HK-2 (cell line): ENCODE results near the gene PMPCA.

ENCODE experiments used
- DNase-seq: peaks from one replicate; pipeline ENCODE4 v3.0.0-alpha.2; 2018; ENCODE audit not compliant: unreplicated experiment

Gene PMPCA, protein sequence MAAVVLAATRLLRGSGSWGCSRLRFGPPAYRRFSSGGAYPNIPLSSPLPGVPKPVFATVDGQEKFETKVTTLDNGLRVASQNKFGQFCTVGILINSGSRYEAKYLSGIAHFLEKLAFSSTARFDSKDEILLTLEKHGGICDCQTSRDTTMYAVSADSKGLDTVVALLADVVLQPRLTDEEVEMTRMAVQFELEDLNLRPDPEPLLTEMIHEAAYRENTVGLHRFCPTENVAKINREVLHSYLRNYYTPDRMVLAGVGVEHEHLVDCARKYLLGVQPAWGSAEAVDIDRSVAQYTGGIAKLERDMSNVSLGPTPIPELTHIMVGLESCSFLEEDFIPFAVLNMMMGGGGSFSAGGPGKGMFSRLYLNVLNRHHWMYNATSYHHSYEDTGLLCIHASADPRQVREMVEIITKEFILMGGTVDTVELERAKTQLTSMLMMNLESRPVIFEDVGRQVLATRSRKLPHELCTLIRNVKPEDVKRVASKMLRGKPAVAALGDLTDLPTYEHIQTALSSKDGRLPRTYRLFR

GRCh38 chr9:136410500-136411287, at the start of gene PMPCA, which contains the start of gene ENTR1:
Gene PMPCA (plus strand): TSS chr9:136410658. CDS start chr9:136410669, 11 bp downstream.
Gene ENTR1 (minus strand): TSS chr9:136410614. CDS start chr9:136410397, 217 bp downstream.
- DNase-seq = peak; percentile 92

GRCh38 chr9:136361047-136361753, 49.3 kb upstream of the PMPCA start:
- DNase-seq = no peak

DNA sequence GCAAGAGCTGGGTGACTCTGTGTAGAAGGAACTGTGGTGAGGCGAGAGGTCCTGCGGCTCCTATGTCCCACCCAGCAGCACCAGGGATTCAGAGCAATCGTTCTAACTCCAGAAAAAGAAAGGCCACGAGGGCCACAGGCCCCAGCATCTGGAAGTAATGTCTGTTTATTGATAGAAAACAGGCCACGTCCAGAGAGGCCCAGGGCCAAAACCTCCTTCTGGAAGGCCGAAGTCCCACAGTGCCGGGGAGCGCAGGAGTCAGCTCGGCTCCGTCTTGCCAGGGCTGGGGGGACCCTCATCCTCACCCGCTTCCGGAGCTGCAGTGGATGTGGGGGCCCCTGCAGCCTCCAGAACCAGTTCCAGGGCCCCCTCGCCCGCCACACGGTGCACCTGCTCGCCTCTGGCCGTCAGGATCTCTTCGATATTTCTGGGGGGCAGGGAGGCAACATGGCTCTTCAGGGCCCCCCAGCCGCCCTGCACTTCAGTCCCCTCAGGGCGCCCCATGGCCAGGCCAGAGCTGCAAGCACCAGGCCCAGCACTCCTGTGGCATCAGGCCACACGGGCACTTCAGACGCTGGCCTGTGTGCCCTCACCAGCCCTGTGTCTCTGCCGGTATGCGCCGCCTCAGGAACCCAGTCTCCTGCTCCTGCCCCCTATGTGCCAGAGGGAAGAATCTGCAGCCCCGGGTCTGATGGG, 48.6 kb upstream of the PMPCA start:
- DNase-seq = no peak

- no peak for DNase-seq
Observed at GRCh38 chr9:136362450-136362784, 48.0 kb upstream of the PMPCA start.

DNA sequence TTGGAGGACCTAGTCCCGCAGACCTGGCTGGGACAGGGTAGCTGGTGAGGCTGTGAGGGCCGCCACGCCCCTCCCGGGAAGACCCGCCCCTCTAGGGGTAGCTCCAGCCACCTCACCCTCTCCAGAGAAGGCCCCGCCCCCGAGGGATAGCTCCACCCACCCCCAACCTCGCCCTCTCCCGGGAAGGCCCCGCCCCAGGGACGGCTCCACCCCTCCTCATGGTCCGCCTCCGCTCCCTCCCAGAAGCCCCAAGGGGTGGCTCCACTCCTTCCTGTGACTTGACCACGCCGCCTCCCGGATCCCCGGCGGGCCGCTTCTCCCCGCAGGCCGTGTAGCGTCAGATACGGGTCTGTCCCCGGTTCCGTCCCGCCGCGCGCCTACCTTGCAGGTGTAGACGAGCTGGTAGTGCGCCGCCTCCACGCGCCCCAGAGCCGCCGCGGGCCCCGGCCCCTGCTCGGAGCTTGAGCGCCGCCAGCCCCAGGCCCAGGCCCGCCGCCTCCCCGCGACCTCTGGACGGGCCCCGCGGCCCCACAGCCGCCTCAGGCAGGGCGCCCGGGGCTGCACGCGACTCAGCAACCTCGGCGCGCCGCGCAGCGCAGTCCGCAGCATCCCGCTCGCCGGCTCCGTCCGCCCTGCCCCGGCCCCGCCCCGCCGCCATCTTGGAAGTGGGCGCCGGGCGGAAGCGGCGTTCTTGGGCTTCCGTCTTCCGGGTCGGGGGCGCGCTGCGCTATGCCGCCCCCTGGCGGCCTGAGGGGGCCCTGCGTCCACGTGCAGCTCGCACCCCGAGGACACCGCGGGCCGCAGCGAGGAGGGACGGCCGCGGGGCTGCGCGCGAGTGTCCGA, 47.1 kb upstream of the PMPCA start, which contains the start of gene DNLZ:
Gene DNLZ, minus strand, starts transcription at position 639 of the 843 bp plus-strand sequence. Its CDS starts 30 bp downstream, at position 609.
- DNase-seq = peak; percentile 99

DNA sequence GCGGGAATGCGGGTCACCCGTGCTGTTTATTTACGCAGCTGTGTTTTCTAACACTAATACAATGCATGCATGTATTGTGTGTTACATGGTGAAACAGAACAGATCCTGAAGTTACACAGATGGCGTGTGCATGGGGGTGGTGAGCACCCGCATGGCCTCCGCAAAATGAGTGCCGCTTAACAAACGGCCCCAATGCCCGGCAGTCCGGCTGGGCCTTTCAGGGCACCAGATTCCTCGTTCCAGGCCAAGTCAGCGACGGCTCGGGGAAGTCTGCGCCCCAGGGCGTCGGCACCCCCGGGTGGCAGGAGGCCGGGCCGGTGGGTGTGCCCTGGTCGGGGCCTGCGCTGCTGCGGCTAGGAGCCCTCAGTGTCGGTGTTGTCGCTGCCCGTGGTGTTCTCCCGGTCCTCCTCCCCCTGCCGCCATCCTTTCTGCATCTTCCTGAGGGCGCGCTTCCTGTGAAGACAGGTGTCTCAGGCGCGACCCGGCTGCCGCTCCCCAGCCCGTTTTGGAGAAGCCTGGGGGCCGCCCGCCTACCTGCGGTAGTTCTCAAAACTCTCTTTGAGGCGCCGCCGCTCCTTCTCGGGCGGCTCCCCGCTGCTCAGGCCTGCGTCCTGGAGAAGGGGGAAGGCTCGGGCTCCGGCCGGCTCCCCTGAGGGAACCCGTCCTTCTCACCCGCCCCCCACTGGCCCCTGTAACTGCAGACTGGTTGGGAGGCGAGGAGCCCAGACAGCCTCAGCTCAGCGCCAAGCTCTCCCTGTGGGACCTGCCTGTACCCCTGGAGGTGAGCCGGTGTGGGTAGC, 46.3 kb upstream of the PMPCA start:
- DNase-seq = no peak

GRCh38 chr9:136364942-136365774, 45.3 kb upstream of the PMPCA start:
- no peak for DNase-seq

DNA sequence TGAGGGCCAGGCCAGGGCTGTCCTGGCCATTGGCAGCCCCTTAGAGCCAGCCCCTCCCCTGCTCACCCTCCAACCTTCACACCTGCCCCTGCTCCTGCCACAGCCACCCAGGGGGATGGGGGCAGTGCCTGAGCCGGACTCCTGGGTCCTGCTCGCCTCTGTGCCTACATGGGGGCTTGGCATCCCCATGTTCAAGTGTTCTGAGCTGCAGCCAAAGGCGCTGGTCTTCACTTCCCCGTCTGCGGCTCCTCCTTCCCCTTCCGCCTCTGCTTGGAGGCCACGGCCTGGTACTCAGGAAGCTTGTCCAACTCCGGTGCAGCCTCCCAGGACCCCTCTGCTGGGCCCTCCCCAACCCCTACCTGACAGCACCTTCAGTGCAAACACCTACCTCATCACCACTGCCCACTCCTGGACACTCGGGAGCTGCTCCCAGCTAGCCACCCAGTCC, 44.7 kb upstream of the PMPCA start:
- no peak for DNase-seq

- no peak for DNase-seq
Observed at GRCh38 chr9:136366826-136367225, 43.6 kb upstream of the PMPCA start.

DNA sequence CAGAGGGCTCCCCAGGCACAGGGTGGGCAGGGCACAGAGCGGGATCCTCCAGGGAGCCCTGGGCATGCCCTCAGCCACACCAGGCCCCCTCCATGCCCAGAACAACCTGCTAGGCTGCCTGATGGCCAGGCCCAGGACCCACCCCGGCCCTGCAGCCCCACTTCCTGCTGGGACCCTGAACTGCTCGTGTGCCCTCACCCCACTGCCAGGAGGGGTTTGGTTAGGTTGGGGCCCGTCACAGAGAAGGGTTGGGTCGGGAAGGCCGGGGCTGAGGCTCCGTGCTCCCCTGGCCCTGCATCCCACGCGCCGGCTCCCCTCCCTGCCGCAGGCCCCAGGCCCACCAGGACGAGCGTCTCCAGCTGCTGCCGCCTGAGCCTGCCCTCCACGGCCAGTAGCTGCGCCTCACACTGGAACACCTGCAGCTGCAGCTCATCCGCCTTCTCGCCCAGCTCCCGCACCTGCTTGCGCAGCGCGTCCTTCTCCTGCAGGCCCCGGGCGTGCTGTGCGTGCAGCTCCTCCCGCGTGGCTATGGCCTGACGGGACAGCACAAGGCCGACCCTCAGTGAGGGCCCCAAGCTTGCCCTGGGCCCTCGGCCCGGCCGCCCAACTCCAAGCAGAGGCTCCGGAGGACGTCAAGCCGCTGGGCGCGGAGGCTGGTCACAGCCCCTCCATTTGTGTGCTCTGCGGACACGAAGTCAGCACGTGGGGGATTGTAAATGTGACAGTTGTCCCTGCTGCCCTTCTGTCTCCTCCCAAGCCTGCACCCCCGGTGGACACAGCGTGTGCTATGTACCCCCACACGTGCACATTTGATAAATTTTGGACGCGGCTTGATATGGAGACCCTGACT, 42.9 kb upstream of the PMPCA start:
- DNase-seq = no peak

DNA sequence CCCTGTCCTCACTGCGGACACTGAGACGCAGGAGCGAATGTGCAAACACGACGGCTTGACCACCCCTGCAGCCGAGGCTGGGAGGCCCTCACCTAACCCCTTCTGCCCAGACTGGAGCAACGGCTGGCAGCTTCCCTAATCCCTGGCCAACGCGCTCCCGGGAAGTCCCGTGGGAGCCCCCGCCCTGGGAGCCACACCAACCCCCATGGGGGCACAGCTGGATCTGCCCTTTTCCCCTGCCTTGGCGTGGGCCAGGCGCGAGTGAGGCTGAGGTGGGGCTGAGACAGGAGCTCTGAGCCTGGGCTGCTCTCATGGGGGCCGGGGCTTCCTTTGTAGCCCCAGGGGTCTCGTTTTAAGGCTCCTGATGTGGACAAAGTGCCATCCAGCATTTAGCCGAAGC, 42.3 kb upstream of the PMPCA start:
- DNase-seq = no peak

GRCh38 chr9:136370037-136370436, 40.4 kb upstream of the PMPCA start:
- DNase-seq = no peak

- DNase-seq = no peak
Observed at GRCh38 chr9:136370687-136371532, 39.5 kb upstream of the PMPCA start.

DNA sequence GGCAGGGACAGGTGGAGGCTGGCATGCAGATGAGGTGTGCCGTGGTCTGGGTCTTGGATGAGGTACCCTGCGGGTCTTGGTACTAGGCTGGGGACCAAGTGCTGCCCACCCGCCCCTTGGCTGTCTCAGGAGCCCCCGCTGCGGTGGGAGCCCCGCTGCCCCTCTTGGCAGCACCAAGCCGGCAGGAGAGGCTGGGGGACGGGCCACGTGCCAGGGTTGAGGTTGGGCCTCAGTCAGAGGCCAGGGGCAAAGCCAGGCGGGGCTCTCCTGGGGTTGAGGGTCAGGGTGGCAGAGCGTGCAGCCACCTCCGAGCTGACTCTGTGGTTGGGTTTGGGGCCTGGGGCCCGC, 39.0 kb upstream of the PMPCA start:
- DNase-seq = no peak

GRCh38 chr9:136372006-136372405, 38.5 kb upstream of the PMPCA start:
- no peak for DNase-seq

GRCh38 chr9:136372561-136373299, 37.7 kb upstream of the PMPCA start:
- peak; percentile 87 for DNase-seq
